GM18870 (cell line): ENCODE measurements around the gene AP1B1.
"Not testable (repeated sequence)": the region's sequence is repeated elsewhere in the genome, so short reads cannot be mapped to it uniquely, and the experiment has no call there.

ENCODE experiments used
- ATAC-seq: cut with Tn5 transposase; IDR thresholded peaks from one replicate; pipeline ENCODE4 v1.9.1; 2021; ENCODE audit warnings: moderate library complexity; ENCODE audit not compliant: unreplicated experiment

The AP1B1 gene

DNA sequence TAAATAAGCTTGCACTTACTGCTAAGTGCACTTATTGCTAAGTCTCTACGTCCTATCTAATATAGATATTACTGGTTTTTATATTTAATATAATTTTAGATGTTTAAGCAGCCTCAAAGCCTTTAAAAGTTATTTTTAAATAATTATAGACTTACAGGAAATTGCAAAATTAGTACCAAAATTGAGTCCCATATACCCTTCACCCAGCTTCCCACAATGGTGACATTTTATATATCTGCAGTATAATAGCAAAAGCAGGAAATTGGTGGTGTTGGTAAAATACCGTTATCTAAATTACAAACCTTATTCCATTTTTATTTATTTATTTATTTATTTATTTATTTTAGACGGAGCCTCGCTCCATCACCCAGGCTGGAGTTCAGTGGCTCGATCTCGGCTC lies 1.9 kb upstream of the AP1B1 start:
- no peak for ATAC-seq

DNA sequence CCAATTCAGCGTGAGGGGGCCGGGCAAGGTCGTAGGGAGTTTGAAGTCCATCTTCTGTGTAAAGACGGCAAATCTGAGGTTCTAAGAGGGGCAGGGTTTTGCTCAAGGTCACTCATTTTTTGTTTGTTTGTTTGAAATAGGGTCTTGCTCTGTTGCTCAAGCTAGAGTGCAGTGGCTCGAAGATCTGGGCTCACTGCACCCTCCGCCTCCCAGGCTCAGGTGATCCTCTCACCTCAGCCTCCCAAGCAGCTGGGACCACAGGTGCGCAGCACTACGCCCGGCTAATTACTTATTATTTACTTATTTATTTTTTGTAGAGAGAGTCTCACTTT lies 355 bp upstream of the AP1B1 start:
- ATAC-seq = no peak

DNA sequence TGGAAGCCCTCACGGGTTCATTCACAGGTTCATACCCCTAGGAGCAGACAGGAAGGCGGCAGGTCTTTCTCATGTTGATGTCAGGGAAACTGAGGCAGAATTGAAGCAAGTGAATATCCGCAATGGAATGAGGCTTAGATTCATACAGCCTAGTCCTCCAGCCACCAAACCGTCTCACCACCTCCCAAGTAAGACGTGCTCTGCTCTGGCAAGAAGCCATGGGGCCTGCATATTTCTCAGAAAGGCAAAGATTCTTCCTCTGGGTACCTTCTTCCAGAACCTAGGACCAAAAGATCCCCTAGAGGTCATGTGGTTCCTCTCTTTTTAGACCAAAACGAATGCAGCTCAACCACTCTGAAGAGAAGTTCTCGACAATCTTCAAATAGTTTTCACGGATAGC lies 1.7 kb downstream of the AP1B1 start:
- no peak for ATAC-seq

DNA sequence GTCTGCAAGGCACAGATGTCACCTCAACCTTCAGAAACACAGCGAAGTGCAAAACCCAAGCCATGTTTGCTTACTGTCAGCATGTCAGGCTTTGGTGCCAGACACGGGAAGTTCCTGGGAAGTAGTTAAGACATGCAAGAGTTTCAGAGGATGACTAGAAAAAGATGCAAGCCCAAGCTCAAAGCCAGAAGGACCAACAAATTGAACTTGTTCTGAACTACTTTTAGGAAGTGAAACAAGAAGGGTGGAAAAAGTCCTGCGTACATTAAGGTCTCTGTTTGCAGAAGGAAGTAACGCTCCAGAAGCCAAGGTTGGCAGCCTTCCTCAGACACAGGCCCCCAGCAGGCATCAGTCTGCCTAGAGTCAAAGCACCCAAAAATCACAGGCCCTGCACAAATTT lies 2.6 kb downstream of the AP1B1 start:
- ATAC-seq = no peak

DNA sequence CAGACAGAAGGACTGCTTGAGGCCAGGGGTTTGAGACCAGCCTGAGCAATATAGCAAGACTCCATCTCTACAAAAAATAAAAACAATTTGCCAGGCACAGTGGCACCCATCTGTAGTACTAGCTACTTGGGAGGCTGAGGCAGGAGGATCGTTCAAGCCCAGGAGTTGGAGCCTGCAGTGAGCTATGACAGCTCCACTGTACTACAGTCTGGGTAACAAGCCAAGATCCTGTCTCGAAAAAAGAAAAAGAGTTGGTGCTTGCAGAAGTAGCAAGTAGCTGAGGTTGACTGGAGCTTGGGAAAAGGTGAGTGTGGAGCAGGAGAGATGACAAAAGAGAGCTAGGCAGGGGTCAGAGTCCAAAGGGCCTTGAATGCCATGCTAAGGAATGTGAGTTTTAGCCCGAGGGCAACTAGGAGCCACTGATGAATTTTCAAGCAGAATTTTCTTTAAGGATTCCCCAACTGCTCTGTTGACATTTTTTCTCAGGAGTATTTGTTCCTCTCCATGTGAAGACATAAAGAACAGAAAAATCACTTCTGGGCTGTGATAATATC lies 3.1 kb downstream of the AP1B1 start:
- ATAC-seq = no peak

DNA sequence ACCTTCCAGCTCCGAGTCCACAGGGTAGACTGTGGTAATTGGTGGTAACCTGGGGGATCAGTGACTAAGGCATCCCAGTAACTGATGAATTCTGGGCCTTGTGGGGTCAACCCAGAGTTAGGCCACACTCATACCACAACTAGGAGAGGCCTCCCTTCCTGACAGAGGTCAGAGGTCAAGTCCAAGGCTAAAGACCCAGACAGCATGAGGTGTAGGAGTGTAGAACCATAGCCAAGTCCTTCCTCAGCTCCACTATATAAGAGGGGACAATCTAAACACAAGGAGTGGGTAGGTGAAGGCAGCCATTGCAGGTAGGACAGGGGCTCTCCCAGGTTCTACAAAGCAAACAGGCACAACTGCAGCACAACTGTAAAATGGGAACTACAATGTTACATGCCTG lies 4.6 kb downstream of the AP1B1 start:
- no peak for ATAC-seq

DNA sequence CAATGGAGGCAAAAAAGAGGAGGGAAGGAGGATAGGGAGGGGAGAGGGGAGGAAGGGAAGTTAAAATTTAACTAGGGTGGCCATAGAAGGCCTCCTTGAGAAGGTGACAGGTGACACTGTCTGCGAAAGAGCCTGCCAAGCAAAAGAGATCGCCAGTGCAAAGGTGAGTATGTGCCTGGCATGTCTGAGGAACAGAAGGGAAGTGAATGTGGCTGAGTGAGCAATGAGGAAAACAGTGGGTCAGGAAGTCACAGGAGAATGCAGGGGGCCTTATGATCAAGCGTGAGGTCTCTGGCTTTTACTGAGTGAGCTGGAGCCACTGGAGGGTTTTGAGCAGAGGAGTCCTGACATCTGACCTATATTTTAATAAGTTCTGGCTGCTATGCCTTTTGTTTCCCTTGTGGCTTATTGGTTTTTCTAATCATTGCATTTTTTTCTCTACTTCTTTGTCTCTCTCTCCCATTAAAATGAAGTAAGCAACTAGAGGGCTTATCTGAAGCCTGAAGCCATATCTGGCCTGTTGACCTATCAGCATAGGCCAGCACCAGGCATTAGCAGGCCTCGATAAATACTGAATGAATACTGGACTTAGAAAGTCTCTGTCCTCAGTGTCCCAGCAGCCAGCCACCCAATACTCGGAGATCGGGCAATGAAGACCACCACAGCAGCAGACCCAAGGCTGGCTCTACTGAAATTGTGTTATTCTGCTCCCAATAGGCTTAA lies 5.6 kb downstream of the AP1B1 start:
- no peak for ATAC-seq

DNA sequence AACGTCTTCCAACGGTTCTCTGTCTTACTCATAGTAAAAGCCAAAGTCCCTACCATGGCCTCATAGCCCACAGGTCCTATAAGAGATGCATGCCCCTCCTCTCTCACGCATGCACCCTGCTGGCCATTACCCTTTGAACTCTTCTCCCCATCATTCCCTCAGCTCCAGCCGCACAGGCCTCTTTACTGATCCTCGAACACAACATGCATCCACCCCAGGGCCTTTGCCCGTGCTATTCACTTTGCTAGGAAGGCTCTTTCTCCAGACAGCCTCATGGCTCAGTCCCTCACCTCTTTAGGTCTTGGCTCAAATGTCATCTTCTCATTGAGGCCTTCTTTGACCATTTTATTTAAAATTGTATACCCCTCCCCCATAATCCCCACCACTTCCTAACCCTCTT lies 7.5 kb downstream of the AP1B1 start:
- no peak for ATAC-seq

DNA sequence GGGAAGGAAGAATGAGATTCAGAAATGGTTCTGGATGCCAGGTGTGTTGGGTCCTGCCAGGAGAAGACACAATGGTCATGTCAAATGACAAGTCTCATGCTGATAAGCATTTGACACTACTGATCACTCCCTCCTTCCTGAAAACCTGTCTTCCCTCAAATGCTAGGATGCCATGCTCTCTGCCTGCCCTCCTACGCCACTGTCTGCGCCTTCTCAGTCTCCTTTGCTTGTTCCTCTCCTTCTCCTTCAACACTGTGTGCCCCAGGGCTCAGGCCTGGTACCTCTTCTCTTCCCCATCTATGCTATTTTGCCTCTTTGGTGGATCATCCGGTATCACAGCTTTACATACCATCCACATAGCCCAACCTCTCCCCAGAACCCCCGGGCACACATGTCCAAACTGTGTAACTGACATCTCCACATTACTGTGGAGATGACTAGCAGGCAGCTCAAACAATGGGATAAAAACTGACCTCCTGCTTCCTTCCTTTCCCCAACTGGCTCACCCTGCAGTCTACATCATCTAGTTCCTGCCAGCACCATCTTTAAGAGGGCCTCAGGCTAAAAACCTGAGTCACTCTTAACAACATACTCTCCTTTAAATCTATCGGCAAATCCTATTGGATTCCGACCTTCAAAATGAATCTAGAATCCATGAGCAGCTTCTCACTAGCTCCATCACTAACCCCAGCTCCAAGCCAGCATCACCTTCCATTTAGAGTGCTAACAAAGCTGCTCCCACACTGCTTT lies 8.2 kb downstream of the AP1B1 start:
- no peak for ATAC-seq

DNA sequence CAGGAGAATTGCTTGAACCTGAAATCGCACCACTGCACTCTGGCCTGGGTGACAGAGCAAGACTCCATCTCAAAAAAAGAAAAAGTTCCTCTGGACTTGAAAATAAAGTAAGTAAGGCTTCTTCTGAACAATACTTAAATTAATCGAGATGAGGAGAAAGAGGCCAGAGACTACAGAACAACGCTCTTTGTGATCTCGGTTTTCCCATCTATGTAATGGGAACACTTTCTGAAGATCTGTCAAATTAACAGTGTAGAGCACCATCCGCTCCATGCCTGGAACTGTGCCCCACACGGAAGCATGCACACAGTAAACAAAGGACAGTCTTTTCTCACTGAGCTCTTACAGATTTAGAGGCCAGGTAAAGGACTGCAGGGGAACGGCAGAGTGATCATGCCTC lies 9.1 kb downstream of the AP1B1 start:
- ATAC-seq = no peak

DNA sequence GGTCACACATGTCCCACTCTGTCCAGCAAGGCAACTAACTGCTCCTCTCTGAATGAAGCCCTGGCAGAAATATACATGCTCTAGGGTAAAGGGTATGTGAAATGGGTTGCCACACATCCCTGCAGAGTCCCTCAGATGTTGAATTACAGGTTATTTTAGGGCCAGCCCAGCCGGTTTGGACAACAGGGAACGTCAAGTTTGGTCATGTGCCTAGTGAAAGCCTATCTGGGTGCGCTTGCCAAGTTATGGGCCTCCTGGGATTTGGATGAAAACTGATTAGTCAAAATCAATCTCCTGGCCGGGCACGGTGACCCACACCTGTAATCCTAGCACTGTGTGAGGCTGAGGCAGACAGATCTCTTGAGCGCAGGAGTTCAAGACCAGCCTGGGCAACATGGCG lies 10.4 kb downstream of the AP1B1 start:
- no peak for ATAC-seq

DNA sequence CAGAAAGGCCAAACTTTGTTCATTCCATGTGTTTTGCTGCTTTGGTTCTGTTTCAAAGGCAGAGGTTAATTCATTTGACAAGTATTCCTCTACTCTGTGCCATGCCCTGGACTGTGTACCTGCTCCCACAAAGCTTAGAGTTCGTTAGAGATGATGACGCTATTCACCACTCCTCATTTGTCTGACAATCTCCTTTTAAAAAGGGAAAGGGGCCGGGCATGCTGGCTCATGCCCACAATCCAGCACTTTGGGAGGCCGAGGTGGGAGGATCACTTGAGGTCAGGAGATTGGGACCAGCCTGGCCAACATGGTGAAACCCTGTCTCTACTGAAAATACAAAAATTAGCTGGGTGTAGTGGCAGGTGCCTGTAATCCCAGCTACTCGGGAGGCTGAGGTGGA lies 11.7 kb downstream of the AP1B1 start:
- not testable (repeated sequence) for ATAC-seq

DNA sequence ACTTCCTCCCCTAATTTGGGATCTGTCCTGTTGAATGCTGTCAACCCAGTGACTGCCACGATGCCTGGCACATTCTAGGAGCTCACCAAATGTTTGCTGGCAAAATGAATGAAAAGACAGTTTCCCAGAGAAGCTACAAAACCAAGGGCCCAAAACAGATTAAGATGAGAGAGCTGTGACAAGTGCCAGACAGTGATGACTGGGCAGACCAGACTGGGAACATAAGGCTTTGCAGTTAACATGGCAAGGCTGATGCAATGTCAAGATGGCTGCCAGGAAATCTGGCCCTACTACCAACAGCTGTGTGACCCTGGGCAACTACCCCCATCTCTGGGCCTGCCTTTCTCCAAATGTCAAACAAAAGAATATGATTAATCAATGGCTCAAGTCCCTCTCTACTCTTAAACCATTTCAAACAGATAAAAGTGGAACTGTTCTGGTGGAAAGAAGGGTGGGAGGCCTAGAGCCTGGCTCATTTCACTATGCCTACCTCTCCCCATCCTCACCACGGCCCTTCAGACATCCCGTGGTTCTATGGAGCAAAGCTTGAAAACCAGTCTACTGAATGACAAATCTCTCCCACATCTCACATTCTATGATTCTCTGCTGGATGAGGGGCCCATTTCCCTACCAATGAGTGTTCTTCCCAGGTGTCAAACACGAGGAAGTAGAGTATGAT lies 12.8 kb downstream of the AP1B1 start:
- ATAC-seq = no peak

DNA sequence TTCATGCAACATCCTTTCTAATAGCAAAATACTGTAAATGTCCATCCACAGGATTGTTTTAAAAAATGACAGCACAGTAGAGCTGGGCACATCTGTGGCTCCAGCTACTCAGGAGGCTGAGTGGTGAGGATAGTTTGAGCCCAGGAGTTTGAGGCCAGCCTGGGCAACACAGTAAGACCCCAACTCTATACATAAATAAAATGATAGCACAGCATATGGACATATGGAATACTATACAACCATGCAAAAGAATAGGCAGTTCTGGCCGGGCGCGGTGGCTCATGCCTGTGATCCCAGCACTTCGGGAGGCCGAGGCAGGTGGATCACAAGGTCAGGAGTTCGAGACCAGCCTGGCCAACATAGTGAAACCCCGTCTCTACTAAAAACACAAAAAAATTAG lies 13.6 kb downstream of the AP1B1 start:
- not testable (repeated sequence) for ATAC-seq

DNA sequence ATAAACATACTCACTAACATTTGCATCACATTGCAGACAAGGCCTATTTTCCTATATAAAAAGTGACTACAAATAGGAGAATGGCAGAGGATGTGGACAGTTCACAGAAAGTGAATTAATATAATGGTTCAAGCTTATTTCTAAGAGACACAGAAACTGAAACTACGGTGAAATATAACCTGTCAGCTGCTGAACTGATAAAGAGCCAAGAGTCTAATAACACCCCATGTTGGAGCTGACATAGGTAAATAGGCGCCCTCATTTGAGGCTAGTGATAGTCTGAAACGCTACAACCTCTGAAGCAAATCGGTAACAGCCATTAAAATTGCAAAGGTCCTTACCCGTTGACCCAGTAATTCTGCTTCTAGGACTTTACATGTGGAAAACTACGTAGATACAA lies 14.0 kb downstream of the AP1B1 start:
- no peak for ATAC-seq

DNA sequence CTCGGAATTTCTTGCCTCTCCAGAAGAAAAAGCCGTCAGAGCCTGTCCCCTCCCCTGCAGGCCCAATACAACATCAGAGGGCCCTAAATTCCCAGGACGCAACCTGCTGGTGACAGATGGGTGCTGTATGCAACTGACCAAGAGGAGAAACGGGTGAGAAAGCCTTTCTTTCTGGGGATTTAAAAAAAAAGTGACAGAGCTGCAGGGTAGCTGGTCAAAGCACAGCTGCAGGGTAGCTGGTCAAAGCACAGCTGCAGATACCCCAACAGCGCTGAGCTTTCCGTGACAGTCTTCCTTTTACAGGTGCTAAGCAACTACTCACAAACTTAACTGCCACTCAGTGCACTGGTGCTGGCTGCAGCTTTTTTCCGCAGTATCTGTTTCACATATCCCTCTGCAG lies 17.8 kb downstream of the AP1B1 start:
- no peak for ATAC-seq

DNA sequence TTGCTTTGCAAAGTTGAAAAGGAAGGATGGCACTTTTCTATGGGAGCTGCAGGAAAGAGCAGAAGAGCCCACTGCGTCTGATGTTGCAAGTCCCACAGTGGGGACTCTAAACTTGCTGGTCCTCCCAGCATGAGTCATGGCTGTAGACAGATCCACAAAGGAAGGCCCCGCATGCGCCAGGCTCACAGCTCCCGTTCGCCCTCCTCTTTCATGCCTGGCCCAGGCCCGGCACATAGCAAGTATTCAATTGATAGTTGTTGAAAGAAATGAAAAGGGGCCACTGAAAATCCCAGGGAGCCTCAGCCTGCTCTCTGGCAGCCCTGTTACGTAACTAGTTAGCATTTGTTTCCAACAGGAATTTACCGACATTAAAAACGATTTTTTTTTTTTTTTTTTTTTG lies 18.9 kb downstream of the AP1B1 start:
- ATAC-seq = no peak

DNA sequence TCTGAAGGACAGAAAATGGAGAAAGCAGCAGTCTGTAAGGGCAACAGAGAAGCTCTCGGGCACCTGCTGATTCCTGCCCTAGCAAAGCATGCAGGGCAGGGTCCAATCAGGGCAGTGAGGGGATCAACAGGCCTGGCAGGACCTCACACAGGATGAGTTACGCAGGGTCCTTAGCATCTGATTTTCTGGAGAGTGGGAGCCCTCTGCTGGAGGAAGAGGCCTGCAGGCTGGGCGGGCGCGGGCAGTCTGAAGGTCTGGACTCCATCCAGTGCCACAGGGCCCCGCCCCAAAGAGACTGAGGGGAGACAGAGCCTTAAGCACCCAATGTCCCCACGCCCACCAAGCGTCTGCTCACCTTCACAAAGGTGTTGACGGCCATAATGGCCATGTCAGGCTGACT lies 28.9 kb downstream of the AP1B1 start:
- no peak for ATAC-seq

DNA sequence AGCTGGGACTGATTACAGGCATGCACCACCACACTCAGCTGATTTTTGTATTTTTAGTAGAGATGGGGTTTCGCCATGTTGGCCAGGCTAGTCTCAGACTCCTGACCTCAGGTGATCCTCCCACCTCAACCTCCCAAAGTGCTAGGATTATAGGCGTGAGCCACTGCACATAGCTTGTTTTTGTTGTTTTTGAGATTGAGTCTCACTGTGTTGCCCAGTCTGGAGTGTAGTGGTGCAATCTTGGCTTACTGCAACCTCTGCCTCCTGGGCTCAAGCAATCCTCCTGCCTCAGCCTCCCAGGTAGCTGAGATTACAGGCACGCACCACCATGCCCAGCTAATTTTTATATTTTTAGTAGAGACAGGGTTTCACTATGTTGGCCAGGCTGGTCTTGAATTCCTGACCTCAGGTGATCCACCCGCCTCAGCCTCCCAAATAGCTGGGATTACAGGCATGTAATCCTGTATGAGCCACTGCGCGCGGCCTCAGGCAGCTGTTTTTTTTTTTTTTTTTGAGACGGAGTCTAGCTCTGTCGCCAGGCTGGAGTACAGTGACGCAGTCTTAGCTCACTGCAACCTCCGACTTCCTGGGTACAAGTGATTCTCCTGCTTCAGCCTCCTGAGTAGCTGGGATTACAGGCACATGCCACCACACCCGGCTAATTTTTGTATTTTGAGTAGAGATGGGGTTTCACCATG lies 31.0 kb downstream of the AP1B1 start:
- not testable (repeated sequence) for ATAC-seq

DNA sequence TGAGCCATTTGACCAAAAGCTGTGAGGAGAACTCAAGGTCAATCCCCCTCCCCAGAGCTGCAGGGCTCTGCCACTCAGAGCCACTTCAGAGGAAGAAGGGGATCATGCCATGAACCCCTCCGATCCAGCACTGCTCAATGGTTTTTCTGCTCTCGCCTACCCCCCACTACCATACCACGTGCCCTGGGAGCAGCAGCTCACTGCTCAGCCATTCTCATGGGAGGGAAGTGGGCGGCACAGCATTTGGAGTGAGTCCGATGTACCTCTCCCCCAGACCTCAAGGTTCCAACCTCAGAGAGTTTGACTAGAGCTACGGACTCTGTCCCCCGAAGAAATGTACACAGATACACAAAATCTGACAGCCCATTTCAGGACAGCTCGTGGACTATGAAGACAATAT lies 34.5 kb downstream of the AP1B1 start:
- no peak for ATAC-seq

DNA sequence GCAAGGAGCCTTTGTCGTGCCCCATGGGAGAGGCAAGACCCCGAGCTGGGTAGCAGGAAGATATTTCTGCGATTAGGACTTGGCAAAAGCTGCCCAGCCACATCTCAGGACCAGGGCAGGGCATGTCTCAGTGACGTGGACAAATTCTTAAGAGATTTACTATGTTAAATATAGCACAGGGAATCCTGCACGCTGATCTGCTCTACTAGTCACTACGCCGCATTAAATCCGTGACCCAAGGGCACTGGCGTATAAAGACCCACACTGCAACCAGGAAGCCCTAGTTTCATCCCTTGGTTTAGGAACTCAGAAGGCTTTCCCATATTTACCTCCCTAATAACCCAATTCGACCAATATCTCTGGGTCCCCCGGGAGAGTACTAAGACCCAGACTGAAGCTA lies 35.1 kb downstream of the AP1B1 start:
- ATAC-seq = no peak
